Measurements from ENCODE around the gene MAGI2. TPM values are rescaled to one million over a fixed set of nuclear protein-coding genes. Genes with fewer than 3 reads are reported as not detected.

MAGI2 gene
- total and polyA plus RNA-seq, 2 donors (not counting 3 experiments of a cell fraction or from before 2014, with no cell fraction given) = 0.28 to 6.0 TPM

GRCh38 chr7:79381921-79382320 lies 71.5 kb downstream of the MAGI2 start:
- Histone ChIP-seq H3K9me3 (replicated peaks; ENCODE audit: control insufficient read depth, insufficient read depth, low read length) (no peaks in the 10 kb centered on the region), H3K27me3 (ENCODE audit: control insufficient read depth in 2 of 2, insufficient read depth in 2 of 2, low read length in 2 of 2) (no peaks in the 10 kb centered on the region), H2AFZ (ENCODE audit: low read depth, low read length) (no peak overlapping the region), H3K4me3 (replicated peaks in 1 of 3; ENCODE audit: insufficient read depth in 1 of 3, low read depth in 1 of 3, low read length in 3 of 3) (no peak overlapping the region), H4K20me1 (replicated peaks; ENCODE audit: control insufficient read depth, extremely low read depth, insufficient read depth, low read length) (no peaks in the 10 kb centered on the region), H3K9ac (replicated peaks; ENCODE audit: extremely low read depth, insufficient read depth, low read length) (no peak overlapping the region), H3K9me1 (replicated peaks; ENCODE audit: control insufficient read depth, extremely low read depth, insufficient read depth, low read length) (no peaks in the 10 kb centered on the region), H3K36me3 (ENCODE audit: control insufficient read depth in 2 of 2, extremely low read depth in 1 of 2, insufficient read depth in 2 of 2, low read length in 2 of 2) (no peaks in the 10 kb centered on the region), H3K4me2 (ENCODE audit: insufficient read depth, low read length) (no peak overlapping the region), H3K79me2 (ENCODE audit: control insufficient read depth, insufficient read depth, low read length) (no peaks in the 10 kb centered on the region), H3K4me1 (ENCODE audit: control insufficient read depth, extremely low read depth, insufficient read depth, low read length) (peaks cover 7% of the 10 kb centered on the region), H3K27ac (ENCODE audit: insufficient read depth, low read depth, low read length) (no peak overlapping the region)
- dilution Hi-C loops (cut with MboI; ENCODE audit: extremely low pct_ligation_motif_present, low sequenced_read_pairs) (no loop called here), intact Hi-C loops (cut with micrococcal nuclease) (no loop called here)
- ChIA-PET CTCF (interaction anchor here (1.0 to 1.4 kb wide), 3 partner anchors 9 to 84 kb away, joined by 3 to 4 read pairs (median 3); no protein-coding TSS in a partner anchor), POLR2A (no interaction called here)
- FAIRE-seq (no peak), DNase-seq (ENCODE audit: low read depth, low spot score) (no peak)
- TF ChIP-seq CTCF (IDR thresholded peaks at IDR 0.05; ENCODE audit: extremely low read depth in 1 of 2, insufficient read depth in 1 of 2, low read depth in 1 of 2, low read length in 2 of 2) (no peak), FOS (IDR thresholded peaks at IDR 0.05; ENCODE audit: borderline replicate concordance, insufficient read depth, low read length) (no peak)
- BruUV-seq (replicated peaks) = no TSS peak

GRCh38 chr7:79377097-79377496 lies 76.4 kb downstream of the MAGI2 start:
- Histone ChIP-seq H2AFZ (ENCODE audit: low read depth, low read length) (no peak overlapping the region), H3K4me1 (ENCODE audit: control insufficient read depth, extremely low read depth, insufficient read depth, low read length) (no peaks in the 10 kb centered on the region)

More at GRCh38 chr7:79377097-79377496, 76.4 kb downstream of the MAGI2 start:
- TF ChIP-seq POLR2AphosphoS5 (IDR thresholded peaks at IDR 0.05; ENCODE audit: insufficient read depth, low read depth, low read length) (no peak), FOS (IDR thresholded peaks at IDR 0.05; ENCODE audit: borderline replicate concordance, insufficient read depth, low read length) (no peak), EZH2 (IDR thresholded peaks at IDR 0.05; ENCODE audit: borderline replicate concordance, low read depth, low read length, severe bottlenecking) (no peak), GATA2 (IDR thresholded peaks at IDR 0.05; ENCODE audit: insufficient read depth, insufficient read length, low read depth, low read length) (no peak), MYC (IDR thresholded peaks at IDR 0.05; ENCODE audit: low read depth, low read length) (no peak), JUN (IDR thresholded peaks at IDR 0.05; ENCODE audit: borderline replicate concordance, insufficient read depth, insufficient read length, low read depth) (no peak)
- dilution Hi-C loops (cut with MboI; ENCODE audit: extremely low pct_ligation_motif_present, low sequenced_read_pairs) = no loop called here
- no TSS peak for BruUV-seq (replicated peaks)
- Histone ChIP-seq H3K4me3 (replicated peaks in 1 of 3; ENCODE audit: insufficient read depth in 1 of 3, low read depth in 1 of 3, low read length in 3 of 3) (no peak overlapping the region), H3K36me3 (ENCODE audit: control insufficient read depth in 2 of 2, extremely low read depth in 1 of 2, insufficient read depth in 2 of 2, low read length in 2 of 2) (no peaks in the 10 kb centered on the region), H3K9me1 (replicated peaks; ENCODE audit: control insufficient read depth, extremely low read depth, insufficient read depth, low read length) (no peaks in the 10 kb centered on the region), H3K9me3 (replicated peaks; ENCODE audit: control insufficient read depth, insufficient read depth, low read length) (no peaks in the 10 kb centered on the region), H3K27me3 (ENCODE audit: control insufficient read depth in 2 of 2, insufficient read depth in 2 of 2, low read length in 2 of 2) (no peaks in the 10 kb centered on the region), H4K20me1 (replicated peaks; ENCODE audit: control insufficient read depth, extremely low read depth, insufficient read depth, low read length) (no peaks in the 10 kb centered on the region), H3K9ac (replicated peaks; ENCODE audit: extremely low read depth, insufficient read depth, low read length) (no peak overlapping the region), H3K27ac (ENCODE audit: insufficient read depth, low read depth, low read length) (no peak overlapping the region), H3K4me2 (ENCODE audit: insufficient read depth, low read length) (no peak overlapping the region), H3K79me2 (ENCODE audit: control insufficient read depth, insufficient read depth, low read length) (no peaks in the 10 kb centered on the region)
- DNase-seq (ENCODE audit: low read depth, low spot score) (no peak), FAIRE-seq (no peak)
- ChIA-PET CTCF (interaction anchor here (1.6 to 2.1 kb wide), 2 partner anchors 9 to 10 kb away, joined by 5 to 7 read pairs; no protein-coding TSS in a partner anchor), POLR2A (no interaction called here)
- intact Hi-C loops (cut with micrococcal nuclease) = no loop called here
